GM23338 (cell line): ENCODE results near the gene RC3H2. TPM values are rescaled to one million over a fixed set of nuclear protein-coding genes. Genes with fewer than 3 reads are reported as not detected.

Experiments
- ATAC-seq: fragments of 200-7000 bp; cut with Tn5 transposase; 3 replicates; pipeline ENCODE4 v1.9.1; 2020
- DNase-seq: peaks from one replicate; pipeline ENCODE4 v3.0.0-alpha.2; 2015; ENCODE audit warnings: low spot score
- H2AFZ ChIP-seq: fragments of 200-600 bp; sonication (generic); 2 replicates; pipeline ENCODE4 v1.8.0; 2016; ENCODE audit warnings: antibody characterized with exemption, mild to moderate bottlenecking, moderate library complexity
- H3F3A ChIP-seq: fragments of 200-600 bp; sonication (generic); replicated peaks from 2 replicates; pipeline ENCODE4 v1.8.0; 2017; ENCODE audit warnings: antibody characterized with exemption, mixed run types, low read depth
- H3K27ac ChIP-seq: fragments of 200-600 bp; sonication (generic); 2 replicates; pipeline ENCODE4 v1.6.1; 2016; ENCODE audit warnings: low read depth
- H3K27me3 ChIP-seq: fragments of 200-600 bp; sonication (generic); 2 replicates; pipeline ENCODE4 v1.8.0; 2016; ENCODE audit warnings: mild to moderate bottlenecking, mixed run types, moderate library complexity; ENCODE audit not compliant: insufficient read depth
- H3K36me3 ChIP-seq: fragments of 200-600 bp; sonication (generic); 2 replicates; pipeline ENCODE4 v1.8.0; 2016; ENCODE audit warnings: mild to moderate bottlenecking; ENCODE audit not compliant: insufficient read depth
- H3K4me1 ChIP-seq: fragments of 200-600 bp; sonication (generic); 2 replicates; pipeline ENCODE4 v1.8.0; 2016; ENCODE audit warnings: mild to moderate bottlenecking, moderate library complexity; ENCODE audit not compliant: insufficient read depth
- H3K4me2 ChIP-seq: fragments of 200-600 bp; sonication (generic); 2 replicates; pipeline ENCODE4 v1.7.1; 2017; ENCODE audit warnings: mixed run types
- H3K4me3 ChIP-seq: fragments of 200-600 bp; sonication (generic); 2 replicates; pipeline ENCODE4 v1.6.1; 2016; ENCODE audit warnings: mixed run types
- H3K79me2 ChIP-seq: fragments of 200-600 bp; sonication (generic); replicated peaks from 2 replicates; pipeline ENCODE4 v1.8.0; 2017; ENCODE audit warnings: mild to moderate bottlenecking; ENCODE audit not compliant: insufficient read depth
- H3K9me2 ChIP-seq: fragments of 200-600 bp; sonication (generic); 2 replicates; pipeline ENCODE4 v1.8.0; 2017; ENCODE audit not compliant: insufficient read depth
- H4K20me1 ChIP-seq: fragments of 200-600 bp; sonication (generic); replicated peaks from 2 replicates; pipeline ENCODE4 v1.8.0; 2017; ENCODE audit warnings: mild to moderate bottlenecking; ENCODE audit not compliant: insufficient read depth
- H3K27ac Mint-ChIP-seq: 2 replicates; pipeline ENCODE4 v1.8.0; 2020; ENCODE audit warnings: inconsistent platforms, mild to moderate bottlenecking, moderate library complexity, mixed read lengths
- H3K27me3 Mint-ChIP-seq: 3 replicates; pipeline ENCODE4 v1.8.0; 2022; ENCODE audit warnings: low read depth, mild to moderate bottlenecking, moderate library complexity, mixed read lengths, inconsistent platforms; ENCODE audit not compliant: insufficient read depth, poor library complexity
- H3K36me3 Mint-ChIP-seq: 3 replicates; pipeline ENCODE4 v1.8.0; 2021; ENCODE audit warnings: low read depth, mild to moderate bottlenecking, inconsistent platforms, moderate library complexity, mixed read lengths
- H3K4me1 Mint-ChIP-seq: 3 replicates; pipeline ENCODE4 v1.8.0; 2020; ENCODE audit warnings: mild to moderate bottlenecking, inconsistent platforms, mixed read lengths
- H3K4me3 Mint-ChIP-seq: 3 replicates; pipeline ENCODE4 v1.8.0; 2021; ENCODE audit warnings: moderate library complexity, mild to moderate bottlenecking, inconsistent platforms, mixed read lengths
- H3K9me3 Mint-ChIP-seq: 3 replicates; pipeline ENCODE4 v1.8.0; 2020; ENCODE audit warnings: moderate library complexity, mild to moderate bottlenecking, inconsistent platforms, mixed read lengths
- CREB1 ChIP-seq: fragments of 250-450 bp; sonication (Bioruptor Pico); IDR thresholded peaks from 2 replicates; pipeline ENCODE4 v1.5.0; 2020; ENCODE audit warnings: low read depth, mild to moderate bottlenecking, moderate library complexity
- EZH2phosphoT487 ChIP-seq: fragments of 200-600 bp; sonication (generic); IDR thresholded peaks from one replicate; pipeline ENCODE4 v1.8.1; 2018; ENCODE audit warnings: antibody characterized with exemption; ENCODE audit not compliant: unreplicated experiment
- JUNB ChIP-seq: IDR thresholded peaks from one replicate; pipeline ENCODE4 v1.6.1; 2016; ENCODE audit warnings: antibody characterized with exemption; ENCODE audit not compliant: unreplicated experiment
- POLR2AphosphoS5 ChIP-seq: IDR thresholded peaks from 2 replicates; pipeline ENCODE4 v1.6.1; 2016; ENCODE audit warnings: antibody characterized with exemption, low read depth
- ZNF114 ChIP-seq: fragments of 250-450 bp; sonication (Bioruptor Pico); IDR thresholded peaks from 2 replicates; pipeline ENCODE4 v1.5.0; 2020; ENCODE audit warnings: mild to moderate bottlenecking, moderate library complexity
- polyA plus RNA-seq: library from polyadenylated mRNA; unstranded; fragments of >200 nt; fragmentation: Nextera tagmentation; extraction: Ambion mirVana; gene quantifications from 2 replicates; pipeline ENCODE4 v1.2.1, GENCODE V29; 2016
- total RNA-seq: library from RNA; depleted of rRNA; stranded (reverse); fragments of >200 nt; shearing (Covaris generic); gene quantifications from 2 replicates; pipeline ENCODE4 v1.2.3, GENCODE V29; 2014
- TF ChIP-seq, protein P1 (sequence below), 2 experiments: fragments of 200-600 bp in 1 of 2; sonication (generic) in 1 of 2; conservative IDR thresholded peaks; 2 replicates each; pipeline versions ENCODE4 v1.5.1 to v1.6.1; 2016 to 2017; ENCODE audit warnings: antibody characterized with exemption in 2 of 2, low read depth in 2 of 2, mild to moderate bottlenecking in 2 of 2, moderate library complexity in 1 of 2
- TF ChIP-seq, protein P2 (sequence below): IDR thresholded peaks from 2 replicates; pipeline ENCODE4 v1.6.1; 2016; ENCODE audit warnings: antibody characterized with exemption

The RC3H2 gene
- total and polyA plus RNA-seq, 2 experiments from 2014 or later, result 24.9 to 37.5 TPM

DNA sequence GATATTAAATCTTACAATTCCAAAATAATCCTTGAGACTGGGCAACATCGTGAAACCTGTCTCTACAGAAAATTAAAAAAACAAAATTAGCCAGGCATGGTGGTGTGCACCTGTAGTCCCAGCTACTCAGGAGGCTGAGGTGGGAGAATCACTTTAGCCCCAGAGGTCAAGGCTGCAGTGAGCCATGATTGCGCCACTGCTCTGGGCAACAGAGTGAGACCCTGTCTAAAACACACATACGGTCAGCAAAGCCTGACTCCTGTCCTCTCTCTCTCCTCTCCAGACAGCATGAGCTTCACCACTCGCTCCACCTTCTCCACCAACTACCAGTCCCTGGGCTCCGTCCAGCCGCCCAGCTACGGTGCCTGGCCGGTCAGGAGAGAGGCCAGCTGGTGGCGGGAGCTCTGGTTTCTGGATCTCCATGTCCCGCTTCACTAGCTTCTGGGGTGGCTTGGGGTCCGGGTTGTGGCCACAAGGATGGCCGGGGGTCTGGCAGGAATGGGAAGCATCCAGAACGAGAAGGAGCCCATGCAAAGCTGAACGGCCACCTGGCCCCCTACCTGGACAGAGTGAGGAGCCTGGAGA is 67.8 kb downstream of the RC3H2 start (continued):
- TF ChIP-seq, protein P1, sequence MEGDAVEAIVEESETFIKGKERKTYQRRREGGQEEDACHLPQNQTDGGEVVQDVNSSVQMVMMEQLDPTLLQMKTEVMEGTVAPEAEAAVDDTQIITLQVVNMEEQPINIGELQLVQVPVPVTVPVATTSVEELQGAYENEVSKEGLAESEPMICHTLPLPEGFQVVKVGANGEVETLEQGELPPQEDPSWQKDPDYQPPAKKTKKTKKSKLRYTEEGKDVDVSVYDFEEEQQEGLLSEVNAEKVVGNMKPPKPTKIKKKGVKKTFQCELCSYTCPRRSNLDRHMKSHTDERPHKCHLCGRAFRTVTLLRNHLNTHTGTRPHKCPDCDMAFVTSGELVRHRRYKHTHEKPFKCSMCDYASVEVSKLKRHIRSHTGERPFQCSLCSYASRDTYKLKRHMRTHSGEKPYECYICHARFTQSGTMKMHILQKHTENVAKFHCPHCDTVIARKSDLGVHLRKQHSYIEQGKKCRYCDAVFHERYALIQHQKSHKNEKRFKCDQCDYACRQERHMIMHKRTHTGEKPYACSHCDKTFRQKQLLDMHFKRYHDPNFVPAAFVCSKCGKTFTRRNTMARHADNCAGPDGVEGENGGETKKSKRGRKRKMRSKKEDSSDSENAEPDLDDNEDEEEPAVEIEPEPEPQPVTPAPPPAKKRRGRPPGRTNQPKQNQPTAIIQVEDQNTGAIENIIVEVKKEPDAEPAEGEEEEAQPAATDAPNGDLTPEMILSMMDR (conservative IDR thresholded peaks at IDR 0.05; ENCODE audit: low read depth in 2 of 2), result no peak
- no peak for TF ChIP-seq ZNF114
- TF ChIP-seq EZH2phosphoT487, result no peak
- no peak for TF ChIP-seq JUNB
- no peak for TF ChIP-seq POLR2AphosphoS5

DNA sequence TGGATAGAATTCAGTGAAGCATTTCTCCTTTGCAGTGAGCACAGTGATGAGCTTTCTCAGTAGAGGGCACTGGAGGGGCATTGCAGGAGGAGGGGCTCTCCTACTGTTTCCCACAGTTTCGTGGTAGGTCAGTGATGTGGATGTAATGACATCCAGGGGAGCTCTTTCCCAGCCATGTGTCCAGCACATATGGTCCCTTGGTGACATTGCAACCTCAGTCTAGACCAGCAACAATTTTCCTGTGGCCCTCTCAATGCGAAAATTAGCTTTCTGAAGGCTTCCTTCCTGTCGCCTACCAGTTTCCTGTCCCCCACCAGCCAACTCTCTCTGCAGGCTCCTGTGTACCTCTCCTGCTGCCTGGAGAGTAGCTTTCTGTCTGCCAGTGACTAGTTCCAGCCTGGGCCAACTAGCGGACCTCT is 69.8 kb downstream of the RC3H2 start:
- H3K4me3 ChIP-seq, result no peak overlapping the region
- peak; percentile 50 for DNase-seq
- no peaks in the 10 kb centered on the region for H4K20me1 ChIP-seq
- TF ChIP-seq, protein P1 (conservative IDR thresholded peaks at IDR 0.05; ENCODE audit: low read depth in 2 of 2), result peak; percentile 21 to 63; a peak in 2 of 4 replicates
- TF ChIP-seq CREB1, result no peak
- no peak for TF ChIP-seq EZH2phosphoT487
- no peak for TF ChIP-seq JUNB
- TF ChIP-seq POLR2AphosphoS5, result no peak
- TF ChIP-seq, protein P2, sequence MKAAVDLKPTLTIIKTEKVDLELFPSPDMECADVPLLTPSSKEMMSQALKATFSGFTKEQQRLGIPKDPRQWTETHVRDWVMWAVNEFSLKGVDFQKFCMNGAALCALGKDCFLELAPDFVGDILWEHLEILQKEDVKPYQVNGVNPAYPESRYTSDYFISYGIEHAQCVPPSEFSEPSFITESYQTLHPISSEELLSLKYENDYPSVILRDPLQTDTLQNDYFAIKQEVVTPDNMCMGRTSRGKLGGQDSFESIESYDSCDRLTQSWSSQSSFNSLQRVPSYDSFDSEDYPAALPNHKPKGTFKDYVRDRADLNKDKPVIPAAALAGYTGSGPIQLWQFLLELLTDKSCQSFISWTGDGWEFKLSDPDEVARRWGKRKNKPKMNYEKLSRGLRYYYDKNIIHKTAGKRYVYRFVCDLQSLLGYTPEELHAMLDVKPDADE, result no peak
- Mint-ChIP-seq H3K27me3 (peaks cover 3% of the 10 kb centered on the region), H3K4me3 (no peak overlapping the region), H3K27ac (no peak overlapping the region), H3K4me1 (peaks cover 10% of the 10 kb centered on the region; the same call in 2 of the 3 replicates), H3K9me3 (peaks cover 10% of the 10 kb centered on the region; the same call in 2 of the 3 replicates), H3K36me3 (no peaks in the 10 kb centered on the region)
- H3K9me2 ChIP-seq, result no peaks in the 10 kb centered on the region
- H3K27ac ChIP-seq, result no peak overlapping the region
- peak overlapping the region; percentile 90; the same call in 1 of the 2 replicates for H2AFZ ChIP-seq
- H3F3A ChIP-seq, result no peaks in the 10 kb centered on the region; the same call in 1 of the 2 replicates
- H3K4me1 ChIP-seq, result no peaks in the 10 kb centered on the region
- no peaks in the 10 kb centered on the region for H3K36me3 ChIP-seq
- no peaks in the 10 kb centered on the region for H3K27me3 ChIP-seq
- peak; percentile 91 for ATAC-seq
- no peaks in the 10 kb centered on the region for H3K79me2 ChIP-seq
- H3K4me2 ChIP-seq, result no peak overlapping the region
